GM12874 (cell line): ENCODE measurements around the gene NGLY1.

ENCODE experiments used
- TF ChIP-seq, protein P1 (sequence below): IDR thresholded peaks from 2 replicates; pipeline ENCODE4 v1.5.1; 2011; ENCODE audit warnings: low read depth, mild to moderate bottlenecking, control low read depth, low read length, moderate library complexity; ENCODE audit not compliant: insufficient read depth

The NGLY1 gene

DNA sequence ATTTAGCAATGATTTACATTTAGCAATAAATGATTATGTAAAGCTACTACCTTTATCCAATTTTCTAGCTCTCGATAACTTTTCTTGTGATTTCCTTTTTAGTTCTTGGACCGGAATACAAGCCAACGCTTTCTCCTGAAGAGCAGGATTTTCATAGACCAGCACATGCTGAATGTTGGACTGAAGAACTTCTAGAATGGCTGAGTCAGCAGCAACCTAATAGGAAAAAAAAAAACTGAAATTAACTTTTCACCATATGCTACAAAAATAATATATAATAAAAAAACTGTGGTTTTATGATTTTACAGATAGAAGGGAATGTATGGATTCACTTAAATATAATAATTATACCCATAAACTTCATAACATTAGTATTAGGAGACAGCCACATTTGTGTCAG, 32.2 kb downstream of the NGLY1 start:
- TF ChIP-seq, protein P1, sequence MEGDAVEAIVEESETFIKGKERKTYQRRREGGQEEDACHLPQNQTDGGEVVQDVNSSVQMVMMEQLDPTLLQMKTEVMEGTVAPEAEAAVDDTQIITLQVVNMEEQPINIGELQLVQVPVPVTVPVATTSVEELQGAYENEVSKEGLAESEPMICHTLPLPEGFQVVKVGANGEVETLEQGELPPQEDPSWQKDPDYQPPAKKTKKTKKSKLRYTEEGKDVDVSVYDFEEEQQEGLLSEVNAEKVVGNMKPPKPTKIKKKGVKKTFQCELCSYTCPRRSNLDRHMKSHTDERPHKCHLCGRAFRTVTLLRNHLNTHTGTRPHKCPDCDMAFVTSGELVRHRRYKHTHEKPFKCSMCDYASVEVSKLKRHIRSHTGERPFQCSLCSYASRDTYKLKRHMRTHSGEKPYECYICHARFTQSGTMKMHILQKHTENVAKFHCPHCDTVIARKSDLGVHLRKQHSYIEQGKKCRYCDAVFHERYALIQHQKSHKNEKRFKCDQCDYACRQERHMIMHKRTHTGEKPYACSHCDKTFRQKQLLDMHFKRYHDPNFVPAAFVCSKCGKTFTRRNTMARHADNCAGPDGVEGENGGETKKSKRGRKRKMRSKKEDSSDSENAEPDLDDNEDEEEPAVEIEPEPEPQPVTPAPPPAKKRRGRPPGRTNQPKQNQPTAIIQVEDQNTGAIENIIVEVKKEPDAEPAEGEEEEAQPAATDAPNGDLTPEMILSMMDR, result no peak

GRCh38 chr3:25749031-25749581, 34.1 kb downstream of the NGLY1 start:
- TF ChIP-seq, protein P1, result no peak

GRCh38 chr3:25748189-25748588, 35.1 kb downstream of the NGLY1 start:
- TF ChIP-seq, protein P1, result no peak

- TF ChIP-seq, protein P1, result no peak
Observed at GRCh38 chr3:25747033-25747432, 36.2 kb downstream of the NGLY1 start.

DNA sequence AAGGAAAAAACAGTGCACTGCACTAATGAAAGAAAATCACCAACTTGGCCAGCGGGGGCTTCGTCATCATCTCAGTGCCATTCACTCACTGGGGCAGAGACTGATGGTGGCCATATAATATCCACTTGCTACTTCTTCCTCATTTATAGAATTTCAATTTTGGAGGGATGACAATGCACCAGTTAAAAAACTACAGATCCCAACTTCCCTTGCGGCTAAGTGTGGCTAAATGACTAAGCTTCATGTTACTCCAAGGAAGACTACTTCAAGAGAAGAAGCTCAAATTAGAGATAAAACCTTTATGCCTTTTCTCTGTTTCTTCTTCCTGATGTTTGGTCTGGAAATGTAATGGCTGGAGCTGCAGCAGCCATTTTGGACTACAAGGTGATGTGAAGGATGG, 38.8 kb downstream of the NGLY1 start:
- TF ChIP-seq, protein P1, result no peak

- TF ChIP-seq, protein P1, result no peak
Observed at GRCh38 chr3:25728101-25728500, 55.1 kb downstream of the NGLY1 start.

- TF ChIP-seq, protein P1, result no peak
Observed at GRCh38 chr3:25727316-25727715, 55.9 kb downstream of the NGLY1 start.
